ENCODE measurements around the gene MAPK11. TPM values are rescaled to one million over a fixed set of nuclear protein-coding genes. Genes with fewer than 3 reads are reported as not detected.
A peak's percentile ranks its signal among the peaks of the same experiment; 100 is the strongest.

MAPK11 gene
- total and polyA plus RNA-seq, 2 donors (not counting 1 experiment from before 2014, with no cell fraction given) = 8.1 to 9.9 TPM

DNA sequence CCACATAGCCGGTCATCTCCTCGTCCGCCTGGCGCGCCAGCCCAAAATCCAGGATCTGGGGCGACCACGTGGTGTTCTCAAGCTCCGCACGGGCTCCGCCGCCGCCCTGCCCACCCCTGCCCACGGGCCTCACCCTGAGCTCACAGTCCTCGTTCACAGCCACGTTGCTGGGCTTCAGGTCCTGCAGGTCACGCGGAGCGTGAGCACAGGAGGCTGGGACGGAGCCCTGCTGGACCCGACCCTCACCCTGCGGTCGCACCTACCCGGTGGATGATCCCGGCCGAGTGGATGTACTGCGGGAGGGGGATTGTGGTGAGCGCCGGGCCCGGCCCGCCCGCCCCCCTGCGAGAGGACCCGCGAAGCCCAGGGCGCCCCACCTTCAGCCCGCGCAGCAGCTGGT, 3.2 kb downstream of the MAPK11 start:
- Histone ChIP-seq H4K20me1 (ENCODE audit: control insufficient read depth, insufficient read depth, low read length, poor library complexity, severe bottlenecking) (peaks cover 11% of the 10 kb centered on the region), H3K4me3 (ENCODE audit: control extremely low read depth in 1 of 5, extremely low read depth in 1 of 5, insufficient read depth in 1 of 5, low read depth in 2 of 5, low read length in 4 of 5) (no peak overlapping the region), H3K27me3 (replicated peaks in 1 of 4; ENCODE audit: control extremely low read depth in 1 of 4, control insufficient read depth in 3 of 4, insufficient read depth in 4 of 4, low read length in 3 of 4) (peaks cover 0 to 37% (median 14%) of the 10 kb centered on the region in 4 experiments), H3K9me3 (ENCODE audit: control extremely low read depth in 1 of 3, control insufficient read depth in 2 of 3, insufficient read depth in 1 of 3, low read length in 2 of 3) (no peaks in the 10 kb centered on the region), H3K9ac (ENCODE audit: low read length) (no peak overlapping the region), H3K27ac (ENCODE audit: low read length in 2 of 2) (no peak overlapping the region), H3K36me3 (replicated peaks in 1 of 2; ENCODE audit: control extremely low read depth in 1 of 2, control insufficient read depth in 1 of 2, extremely low read depth in 1 of 2, insufficient read depth in 2 of 2, low read length in 1 of 2) (no peaks in the 10 kb centered on the region), H3K4me1 (ENCODE audit: control insufficient read depth in 2 of 2, insufficient read depth in 2 of 2, low read length in 2 of 2) (peaks cover 33 to 42% of the 10 kb centered on the region in 2 donors), H3K4me2 (replicated peaks; ENCODE audit: low read depth, low read length, poor library complexity, severe bottlenecking) (no peak overlapping the region), H2AFZ (ENCODE audit: insufficient read depth, low read depth, low read length, poor library complexity, severe bottlenecking) (no peak overlapping the region), H3K79me2 (ENCODE audit: control insufficient read depth, insufficient read depth, low read length) (no peaks in the 10 kb centered on the region)
- Mint-ChIP-seq H3K9me3 (ENCODE audit: insufficient read depth) (no peaks in the 10 kb centered on the region), H3K27ac (no peak overlapping the region), H3K27me3 (peaks cover 5% of the 10 kb centered on the region), H3K4me3 (no peak overlapping the region), H3K4me1 (peaks cover 26% of the 10 kb centered on the region)
- ATAC-seq (ENCODE audit: low read depth) (no peak), DNase-seq (no peak)
- POLR2A ChIA-PET = interaction anchor here (0.5 kb wide), 1 partner anchor 297 kb away, joined by 4 read pairs; no protein-coding TSS in a partner anchor
- TF ChIP-seq EZH2 (IDR thresholded peaks at IDR 0.05; ENCODE audit: borderline replicate concordance, insufficient read depth, low read depth, low read length, poor library complexity, severe bottlenecking) = no peak
- TF ChIP-seq, protein P1, sequence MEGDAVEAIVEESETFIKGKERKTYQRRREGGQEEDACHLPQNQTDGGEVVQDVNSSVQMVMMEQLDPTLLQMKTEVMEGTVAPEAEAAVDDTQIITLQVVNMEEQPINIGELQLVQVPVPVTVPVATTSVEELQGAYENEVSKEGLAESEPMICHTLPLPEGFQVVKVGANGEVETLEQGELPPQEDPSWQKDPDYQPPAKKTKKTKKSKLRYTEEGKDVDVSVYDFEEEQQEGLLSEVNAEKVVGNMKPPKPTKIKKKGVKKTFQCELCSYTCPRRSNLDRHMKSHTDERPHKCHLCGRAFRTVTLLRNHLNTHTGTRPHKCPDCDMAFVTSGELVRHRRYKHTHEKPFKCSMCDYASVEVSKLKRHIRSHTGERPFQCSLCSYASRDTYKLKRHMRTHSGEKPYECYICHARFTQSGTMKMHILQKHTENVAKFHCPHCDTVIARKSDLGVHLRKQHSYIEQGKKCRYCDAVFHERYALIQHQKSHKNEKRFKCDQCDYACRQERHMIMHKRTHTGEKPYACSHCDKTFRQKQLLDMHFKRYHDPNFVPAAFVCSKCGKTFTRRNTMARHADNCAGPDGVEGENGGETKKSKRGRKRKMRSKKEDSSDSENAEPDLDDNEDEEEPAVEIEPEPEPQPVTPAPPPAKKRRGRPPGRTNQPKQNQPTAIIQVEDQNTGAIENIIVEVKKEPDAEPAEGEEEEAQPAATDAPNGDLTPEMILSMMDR (IDR thresholded peaks at IDR 0.05) = no peak
- intact Hi-C loops (cut with micrococcal nuclease) = no loop called here
- CTCF ChIA-PET = interaction anchor here (1.2 kb wide), 1 partner anchor 23 kb away, joined by 4 read pairs; the partner anchor contains the start of gene TUBGCP6
- 93% methylated on average over 33 of the region's 37 CpGs for WGBS (ENCODE audit: insufficient coverage)

DNA sequence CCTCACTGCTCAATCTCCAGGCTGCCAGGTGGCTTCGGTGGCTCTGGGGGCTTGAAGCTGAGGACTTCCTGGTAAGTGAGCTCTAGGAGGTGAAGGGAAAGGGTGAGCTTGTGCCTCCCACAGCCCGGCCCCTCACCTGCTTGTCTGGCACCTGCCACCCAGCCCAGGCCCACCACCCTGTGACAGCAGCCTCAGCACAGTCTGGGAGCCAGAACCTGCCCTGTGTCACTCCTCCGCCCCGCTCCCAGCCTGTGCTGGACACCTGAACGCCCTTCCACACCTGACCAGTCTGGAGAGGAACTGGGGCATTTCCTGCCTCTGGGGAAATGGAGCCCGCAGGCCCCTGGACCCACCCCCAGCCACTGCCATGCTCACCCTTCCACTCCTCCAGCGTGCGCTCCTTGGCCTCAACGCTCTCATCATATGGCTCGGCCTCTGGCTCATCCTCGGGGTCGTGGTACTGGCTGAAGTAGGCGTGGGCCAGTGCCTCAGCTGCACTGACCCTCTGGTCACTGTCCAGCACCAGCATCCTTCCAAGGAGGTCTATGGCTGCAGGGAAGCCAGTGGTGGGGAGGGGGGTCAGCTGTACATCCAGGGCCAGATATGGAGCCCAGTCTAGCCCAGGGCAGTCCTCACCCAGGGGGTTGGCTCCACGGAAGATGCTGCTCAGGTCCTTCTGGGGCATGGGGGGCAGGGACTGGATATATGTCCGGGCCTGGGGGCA, 5.1 kb downstream of the MAPK11 start:
- H3K4me1 Mint-ChIP-seq = peaks cover 22% of the 10 kb centered on the region
- POLR2A ChIA-PET = no interaction called here
- 90% methylated on average over 14 of the region's 15 CpGs for WGBS (ENCODE audit: insufficient coverage)

More for the DNA sequence above, 5.1 kb downstream of the MAPK11 start:
- peaks cover 0 to 38% (median 13%) of the 10 kb centered on the region in 4 experiments for H3K27me3 ChIP-seq (replicated peaks in 1 of 4; ENCODE audit: control extremely low read depth in 1 of 4, control insufficient read depth in 3 of 4, insufficient read depth in 4 of 4, low read length in 3 of 4)
- H3K27me3 Mint-ChIP-seq = peaks cover 7% of the 10 kb centered on the region
- DNase-seq = no peak
- intact Hi-C loops (cut with micrococcal nuclease) = no loop called here
- peaks cover 28 to 35% of the 10 kb centered on the region in 2 donors for H3K4me1 ChIP-seq (ENCODE audit: control insufficient read depth in 2 of 2, insufficient read depth in 2 of 2, low read length in 2 of 2)
- no peaks in the 10 kb centered on the region for H3K9me3 Mint-ChIP-seq (ENCODE audit: insufficient read depth)
- no peak for ATAC-seq (ENCODE audit: low read depth)
- no peak overlapping the region for H3K4me3 Mint-ChIP-seq
- TF ChIP-seq EZH2 (IDR thresholded peaks at IDR 0.05; ENCODE audit: borderline replicate concordance, insufficient read depth, low read depth, low read length, poor library complexity, severe bottlenecking) = no peak
- TF ChIP-seq, protein P1 (IDR thresholded peaks at IDR 0.05) = no peak
- CTCF ChIA-PET = no interaction called here
- H3K9ac ChIP-seq (ENCODE audit: low read length) = no peak overlapping the region
- no peaks in the 10 kb centered on the region for H3K9me3 ChIP-seq (ENCODE audit: control extremely low read depth in 1 of 3, control insufficient read depth in 2 of 3, insufficient read depth in 1 of 3, low read length in 2 of 3)
- no peaks in the 10 kb centered on the region for H3K79me2 ChIP-seq (ENCODE audit: control insufficient read depth, insufficient read depth, low read length)
- no peak overlapping the region for H2AFZ ChIP-seq (ENCODE audit: insufficient read depth, low read depth, low read length, poor library complexity, severe bottlenecking)
- no peaks in the 10 kb centered on the region for H4K20me1 ChIP-seq (ENCODE audit: control insufficient read depth, insufficient read depth, low read length, poor library complexity, severe bottlenecking)
- H3K4me2 ChIP-seq (replicated peaks; ENCODE audit: low read depth, low read length, poor library complexity, severe bottlenecking) = no peak overlapping the region
- no peak overlapping the region for H3K27ac ChIP-seq (ENCODE audit: low read length in 2 of 2)
- no peak overlapping the region for H3K4me3 ChIP-seq (ENCODE audit: control extremely low read depth in 1 of 5, extremely low read depth in 1 of 5, insufficient read depth in 1 of 5, low read depth in 2 of 5, low read length in 4 of 5)
- H3K27ac Mint-ChIP-seq = peak overlapping the region; percentile 53
- H3K36me3 ChIP-seq (replicated peaks in 1 of 2; ENCODE audit: control extremely low read depth in 1 of 2, control insufficient read depth in 1 of 2, extremely low read depth in 1 of 2, insufficient read depth in 2 of 2, low read length in 1 of 2) = no peaks in the 10 kb centered on the region

Data from B cell (primary cell).